ENCODE measurements around the gene CDR2L. TPM values are rescaled to one million over a fixed set of nuclear protein-coding genes. Genes with fewer than 3 reads are reported as not detected.
"Not testable (repeated sequence)": the region's sequence is repeated elsewhere in the genome, so short reads cannot be mapped to it uniquely, and the experiment has no call there.

The CDR2L gene
- total RNA-seq, 1 donor from 2014 or later, result 22.8 TPM

DNA sequence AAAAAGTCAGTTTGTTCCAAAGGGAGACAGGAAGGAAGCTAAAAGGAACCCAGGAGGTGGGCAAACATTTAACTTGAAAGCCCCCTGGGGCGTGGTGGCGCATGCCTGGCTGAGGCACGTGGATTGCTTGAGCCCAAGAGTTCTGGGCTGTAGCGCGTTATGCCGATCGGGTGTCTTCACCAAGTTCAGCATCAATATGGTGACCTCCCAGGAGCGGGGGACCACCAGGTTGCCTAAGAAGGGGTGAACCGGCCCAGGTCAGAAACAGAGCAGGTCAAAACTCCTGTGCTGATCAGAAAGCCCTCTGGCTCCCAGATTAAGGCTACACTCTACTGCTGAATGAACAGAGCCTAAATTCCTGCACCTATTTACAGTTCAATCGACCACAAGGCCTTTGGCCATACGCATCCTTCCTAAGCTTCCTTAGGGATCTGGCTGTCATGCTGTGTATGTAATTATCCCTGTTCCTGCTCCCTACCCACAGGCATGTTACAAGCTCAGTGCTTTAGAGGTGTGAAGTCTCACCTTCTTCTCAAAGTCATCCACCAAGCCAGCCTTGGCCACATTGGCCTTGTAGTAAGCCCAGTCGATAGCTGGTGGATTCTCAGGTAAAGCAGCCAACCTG, 54.3 kb downstream of the CDR2L start:
- no peaks in the 10 kb centered on the region for H3K9me3 Mint-ChIP-seq
- H3K27ac Mint-ChIP-seq, result no peak overlapping the region
- peaks cover 16% of the 10 kb centered on the region for H3K4me1 Mint-ChIP-seq
- peaks cover 20% of the 10 kb centered on the region for H3K36me3 Mint-ChIP-seq
- TF ChIP-seq, protein P1, sequence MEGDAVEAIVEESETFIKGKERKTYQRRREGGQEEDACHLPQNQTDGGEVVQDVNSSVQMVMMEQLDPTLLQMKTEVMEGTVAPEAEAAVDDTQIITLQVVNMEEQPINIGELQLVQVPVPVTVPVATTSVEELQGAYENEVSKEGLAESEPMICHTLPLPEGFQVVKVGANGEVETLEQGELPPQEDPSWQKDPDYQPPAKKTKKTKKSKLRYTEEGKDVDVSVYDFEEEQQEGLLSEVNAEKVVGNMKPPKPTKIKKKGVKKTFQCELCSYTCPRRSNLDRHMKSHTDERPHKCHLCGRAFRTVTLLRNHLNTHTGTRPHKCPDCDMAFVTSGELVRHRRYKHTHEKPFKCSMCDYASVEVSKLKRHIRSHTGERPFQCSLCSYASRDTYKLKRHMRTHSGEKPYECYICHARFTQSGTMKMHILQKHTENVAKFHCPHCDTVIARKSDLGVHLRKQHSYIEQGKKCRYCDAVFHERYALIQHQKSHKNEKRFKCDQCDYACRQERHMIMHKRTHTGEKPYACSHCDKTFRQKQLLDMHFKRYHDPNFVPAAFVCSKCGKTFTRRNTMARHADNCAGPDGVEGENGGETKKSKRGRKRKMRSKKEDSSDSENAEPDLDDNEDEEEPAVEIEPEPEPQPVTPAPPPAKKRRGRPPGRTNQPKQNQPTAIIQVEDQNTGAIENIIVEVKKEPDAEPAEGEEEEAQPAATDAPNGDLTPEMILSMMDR (IDR thresholded peaks at IDR 0.05; ENCODE audit: unreplicated experiment), result no peak
- no peak overlapping the region for H3K4me3 Mint-ChIP-seq
- DNase-seq (ENCODE audit: low spot score in 2 of 2, unreplicated experiment in 2 of 2), result no peak
- no peaks in the 10 kb centered on the region for H3K27me3 Mint-ChIP-seq (ENCODE audit: low read depth)

DNA sequence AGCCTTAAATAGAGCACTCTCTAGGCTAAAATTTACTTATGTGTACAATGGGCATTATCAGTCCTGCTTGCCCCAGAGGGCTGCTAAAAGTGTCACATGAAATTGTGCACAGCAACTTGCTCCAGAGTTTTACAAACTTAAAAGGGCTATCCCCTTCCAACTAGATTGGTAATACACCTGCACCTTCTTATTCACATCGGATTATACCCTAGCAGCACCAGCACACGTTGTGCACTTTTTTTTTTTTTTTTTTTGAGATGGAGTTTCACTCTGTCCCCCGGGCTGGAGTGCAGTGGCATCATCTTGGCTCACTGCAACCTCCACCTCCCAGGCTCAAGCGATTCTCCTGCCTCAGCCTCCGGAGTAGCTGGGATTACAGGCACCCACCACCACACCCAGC, 56.4 kb downstream of the CDR2L start:
- H3K4me1 Mint-ChIP-seq, result peaks cover 28% of the 10 kb centered on the region
- H3K36me3 Mint-ChIP-seq, result peaks cover 18% of the 10 kb centered on the region
- not testable (repeated sequence) for H3K9me3 Mint-ChIP-seq; H3K27me3 Mint-ChIP-seq (ENCODE audit: low read depth); DNase-seq (ENCODE audit: low spot score in 2 of 2, unreplicated experiment in 2 of 2); H3K4me3 Mint-ChIP-seq; H3K27ac Mint-ChIP-seq

DNA sequence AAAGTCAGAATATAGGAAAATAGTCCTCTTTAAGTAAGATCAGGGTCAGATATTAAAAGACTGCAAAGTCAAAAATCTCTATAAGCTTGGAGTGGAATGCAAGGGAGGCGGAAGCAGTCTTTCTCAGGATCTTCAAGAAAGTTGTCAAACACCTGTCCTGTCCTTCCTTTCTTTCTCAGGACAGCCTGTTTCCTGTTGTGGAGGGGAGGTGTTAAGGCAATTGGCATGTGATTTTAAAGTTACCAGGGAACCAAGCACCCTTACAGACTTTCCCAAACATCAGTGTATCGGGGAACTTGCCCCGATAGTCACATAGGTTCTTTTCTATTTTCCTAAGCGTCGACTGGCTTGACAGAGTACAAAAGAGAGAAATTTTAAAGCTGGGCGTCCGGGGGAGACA, 57.3 kb downstream of the CDR2L start:
- Mint-ChIP-seq H3K9me3 (no peaks in the 10 kb centered on the region), H3K36me3 (peaks cover 14% of the 10 kb centered on the region), H3K27me3 (ENCODE audit: low read depth) (no peaks in the 10 kb centered on the region), H3K4me3 (peak overlapping the region; percentile 15), H3K27ac (peak overlapping the region; percentile 24), H3K4me1 (peaks cover 33% of the 10 kb centered on the region)
- TF ChIP-seq, protein P1 (IDR thresholded peaks at IDR 0.05; ENCODE audit: unreplicated experiment), result no peak
- DNase-seq (ENCODE audit: low spot score in 2 of 2, unreplicated experiment in 2 of 2), result no peak

DNA sequence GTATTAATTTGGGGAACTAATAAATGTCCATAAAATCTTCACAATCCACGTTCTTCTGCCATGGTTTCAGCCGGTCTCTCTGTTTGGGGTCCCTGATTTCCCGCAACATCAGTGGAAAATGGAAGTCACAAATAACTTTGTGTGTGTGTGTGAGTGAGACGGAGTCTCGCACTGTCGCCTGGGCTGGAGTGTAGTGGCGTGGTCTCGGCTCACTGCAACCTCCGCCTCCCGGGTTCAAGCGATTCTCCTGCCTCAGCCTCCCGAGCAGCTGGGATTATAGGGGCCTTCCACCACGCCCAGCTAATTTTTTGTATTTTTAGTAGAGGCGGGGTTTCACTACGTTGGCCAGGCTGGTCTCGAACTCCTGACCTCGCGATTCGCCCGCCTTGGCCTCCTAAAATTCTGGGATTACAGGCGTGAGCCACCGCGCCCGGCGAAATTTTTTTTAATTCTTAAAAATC, 58.5 kb downstream of the CDR2L start:
- peaks cover 33% of the 10 kb centered on the region for H3K4me1 Mint-ChIP-seq
- DNase-seq (ENCODE audit: low spot score in 2 of 2, unreplicated experiment in 2 of 2); H3K9me3 Mint-ChIP-seq; H3K27me3 Mint-ChIP-seq (ENCODE audit: low read depth); H3K36me3 Mint-ChIP-seq: not testable (repeated sequence)
- H3K4me3 Mint-ChIP-seq, result peak overlapping the region; percentile 99
- H3K27ac Mint-ChIP-seq, result peak overlapping the region; percentile 96

DNA sequence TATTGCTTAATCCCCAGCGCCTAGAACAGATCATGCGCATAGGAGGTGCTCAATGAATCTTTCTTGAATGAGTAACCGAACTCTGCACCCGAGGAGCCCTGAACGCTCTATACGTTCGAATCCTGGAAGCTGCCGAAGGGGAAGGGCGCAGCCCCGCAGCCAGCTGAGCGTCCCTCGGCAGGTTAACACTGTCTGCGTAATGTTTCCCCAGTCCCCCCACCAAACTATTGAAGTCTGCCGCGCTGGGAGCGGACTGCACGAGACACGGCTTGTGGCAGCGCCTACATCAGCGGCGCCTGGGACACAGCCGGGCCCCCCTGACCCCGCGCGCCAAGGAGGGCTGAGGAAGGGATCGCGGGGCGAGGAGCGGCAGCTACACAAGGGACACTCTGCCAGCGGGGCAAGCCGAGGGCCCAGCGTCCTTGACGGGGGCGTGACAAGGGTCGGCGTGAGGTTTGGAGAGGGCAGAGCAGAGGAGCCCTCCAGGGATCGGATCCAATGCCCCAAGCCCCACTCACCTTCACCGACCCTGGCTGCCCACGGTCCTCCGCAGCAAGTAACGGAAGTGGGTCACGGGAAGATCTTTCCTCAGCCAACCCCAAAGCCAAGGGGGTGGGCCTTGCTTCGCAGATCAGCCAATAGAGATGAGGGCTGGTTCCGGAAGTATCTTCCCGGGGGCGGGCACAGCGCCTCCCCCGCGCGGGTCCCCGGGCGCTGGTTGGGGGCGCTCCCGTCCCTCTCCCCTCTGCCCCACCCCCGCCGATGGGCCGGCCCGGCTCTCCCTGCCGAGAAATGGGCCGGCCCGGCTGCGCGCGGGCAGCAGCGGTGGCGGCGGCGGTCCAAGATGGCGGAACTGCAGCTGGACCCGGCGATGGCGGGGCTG, 59.2 kb downstream of the CDR2L start, which contains the start of the genes ATP5PD and KCTD2:
Gene ATP5PD, minus strand, starts transcription at position 563 of the 883 bp plus-strand sequence. CDS start 4,319 bp downstream, outside the sequence.
Gene KCTD2, plus strand, starts transcription at position 819 of the 883 bp plus-strand sequence. Its CDS starts 26 bp downstream, at position 845.
- TF ChIP-seq, protein P1 (IDR thresholded peaks at IDR 0.05; ENCODE audit: unreplicated experiment), result no peak
- H3K4me1 Mint-ChIP-seq, result peaks cover 33% of the 10 kb centered on the region
- no peaks in the 10 kb centered on the region for H3K27me3 Mint-ChIP-seq (ENCODE audit: low read depth)
- H3K27ac Mint-ChIP-seq, result peak within 1 kb of the TSS; percentile 96
- peak within 1 kb of the TSS; percentile 99 for H3K4me3 Mint-ChIP-seq
- H3K9me3 Mint-ChIP-seq, result no peaks in the 10 kb centered on the region
- DNase-seq (ENCODE audit: low spot score in 2 of 2, unreplicated experiment in 2 of 2), result peak; percentile 90 to 93
- peaks cover 8% of the 10 kb centered on the region for H3K36me3 Mint-ChIP-seq

DNA sequence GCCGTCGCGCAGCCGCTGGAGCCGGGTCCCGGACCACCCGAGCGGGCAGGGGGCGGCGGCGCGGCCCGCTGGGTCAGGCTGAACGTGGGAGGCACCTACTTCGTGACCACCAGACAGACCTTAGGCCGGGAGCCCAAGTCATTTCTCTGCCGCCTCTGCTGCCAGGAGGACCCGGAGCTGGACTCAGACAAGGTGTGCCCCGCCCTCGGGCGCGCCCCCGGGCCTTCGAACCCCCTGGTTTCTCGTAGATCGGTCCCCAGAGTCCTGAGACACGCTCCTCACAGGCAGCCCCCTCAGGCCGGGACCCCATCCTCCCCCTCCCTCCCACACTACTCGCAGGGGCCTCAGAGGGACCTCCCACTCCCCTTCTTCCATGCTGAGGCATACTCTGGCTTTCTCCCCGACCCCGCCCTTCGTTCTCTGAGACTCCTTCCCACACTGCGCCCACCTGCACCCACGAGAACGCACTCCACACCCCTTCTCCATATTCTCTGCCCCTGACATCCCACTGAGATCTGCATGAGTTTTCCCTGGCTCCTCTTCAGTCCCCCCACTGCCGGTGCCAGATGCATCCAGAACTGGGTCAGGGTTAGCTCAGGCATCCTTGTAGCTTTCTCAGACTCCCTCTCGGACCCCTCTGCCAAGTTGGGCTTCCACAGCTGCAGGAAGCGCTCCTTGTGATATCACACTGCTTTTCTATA, 60.1 kb downstream of the CDR2L start:
- DNase-seq (ENCODE audit: low spot score in 2 of 2, unreplicated experiment in 2 of 2), result peak; percentile 27 to 68
- Mint-ChIP-seq H3K27me3 (ENCODE audit: low read depth) (no peaks in the 10 kb centered on the region), H3K4me1 (peaks cover 33% of the 10 kb centered on the region), H3K4me3 (peak overlapping the region; percentile 95), H3K36me3 (peaks cover 9% of the 10 kb centered on the region), H3K27ac (peak overlapping the region; percentile 90), H3K9me3 (no peaks in the 10 kb centered on the region)
- TF ChIP-seq, protein P1 (IDR thresholded peaks at IDR 0.05; ENCODE audit: unreplicated experiment), result no peak
